HAP-1 (cell line): ENCODE results near the gene PGM5.

Experiments
- DNase-seq, 2 experiments: peaks; one replicate each; pipeline ENCODE4 v3.0.0-alpha.2; 2016 to 2020; ENCODE audit warnings: low spot score in 2 of 2
- H3K27me3 ChIP-seq: fragments of 250-450 bp; sonication (Bioruptor Pico); 2 replicates; pipeline ENCODE4 v1.5.1; 2020; ENCODE audit warnings: low read depth, mild to moderate bottlenecking, moderate library complexity
- H3K36me3 ChIP-seq: fragments of 250-450 bp; sonication (Bioruptor Pico); replicated peaks from 2 replicates; pipeline ENCODE4 v1.5.1; 2020; ENCODE audit warnings: mild to moderate bottlenecking
- H3K4me1 ChIP-seq: fragments of 250-450 bp; sonication (Bioruptor Pico); 2 replicates; pipeline ENCODE4 v1.5.1; 2020; ENCODE audit warnings: mild to moderate bottlenecking
- H3K4me3 ChIP-seq: fragments of 250-450 bp; sonication (Bioruptor Pico); 2 replicates; pipeline ENCODE4 v1.5.1; 2020; ENCODE audit warnings: mild to moderate bottlenecking, moderate library complexity
- H3K9me3 ChIP-seq: fragments of 250-450 bp; sonication (Bioruptor Pico); 2 replicates; pipeline ENCODE4 v1.5.1; 2020; ENCODE audit warnings: mild to moderate bottlenecking, moderate library complexity
- in situ Hi-C: fragments of 300-500 bp; cut with MboI; formaldehyde crosslinking; loops from 3 replicates; pipeline ENCODE4 v1.14.3; 2020; ENCODE audit warnings: low sequenced_read_pairs, inconsistent platforms, mixed read lengths

The PGM5 gene

GRCh38 chr9:68431307-68431706, 74.9 kb downstream of the PGM5 start:
- H3K27me3 ChIP-seq = no peaks in the 10 kb centered on the region
- DNase-seq = no peak
- in situ Hi-C loops = loop anchor here (25.0 kb wide), 1 partner anchor 106 kb away; the partner anchor contains the start of gene TMEM252

GRCh38 chr9:68433531-68434110, 77.2 kb downstream of the PGM5 start:
- no peak for DNase-seq
- Histone ChIP-seq H3K4me3 (no peak overlapping the region), H3K27me3 (no peaks in the 10 kb centered on the region), H3K9me3 (no peaks in the 10 kb centered on the region), H3K4me1 (no peaks in the 10 kb centered on the region), H3K36me3 (no peaks in the 10 kb centered on the region)
- in situ Hi-C loops = loop anchor here (25.0 kb wide), 1 partner anchor 104 kb away; the partner anchor contains the start of gene TMEM252

More at GRCh38 chr9:68431307-68431706, 74.9 kb downstream of the PGM5 start:
- H3K4me3 ChIP-seq = no peak overlapping the region
- no peaks in the 10 kb centered on the region for H3K9me3 ChIP-seq
- H3K36me3 ChIP-seq = no peaks in the 10 kb centered on the region
- no peaks in the 10 kb centered on the region for H3K4me1 ChIP-seq

GRCh38 chr9:68437785-68438184, 81.4 kb downstream of the PGM5 start:
- H3K36me3 ChIP-seq = no peaks in the 10 kb centered on the region

GRCh38 chr9:68443624-68444023, 87.2 kb downstream of the PGM5 start:
- in situ Hi-C loops = loop anchor here (25.0 kb wide), 1 partner anchor 94 kb away; the partner anchor contains the start of gene TMEM252
- Histone ChIP-seq H3K9me3 (peaks cover 3% of the 10 kb centered on the region), H3K4me1 (no peaks in the 10 kb centered on the region), H3K4me3 (no peak overlapping the region), H3K36me3 (no peaks in the 10 kb centered on the region), H3K27me3 (no peaks in the 10 kb centered on the region)
- no peak for DNase-seq

More at GRCh38 chr9:68437785-68438184, 81.4 kb downstream of the PGM5 start:
- H3K27me3 ChIP-seq = no peaks in the 10 kb centered on the region
- in situ Hi-C loops = loop anchor here (25.0 kb wide), 1 partner anchor 100 kb away; the partner anchor contains the start of gene TMEM252
- H3K4me1 ChIP-seq = no peaks in the 10 kb centered on the region
- H3K4me3 ChIP-seq = no peak overlapping the region
- DNase-seq = no peak
- H3K9me3 ChIP-seq = peaks cover 3% of the 10 kb centered on the region

- H3K9me3 ChIP-seq = no peaks in the 10 kb centered on the region
- no peak overlapping the region for H3K4me3 ChIP-seq
- H3K27me3 ChIP-seq = no peaks in the 10 kb centered on the region
- in situ Hi-C loops = loop anchor here (25.0 kb wide), 1 partner anchor 90 kb away; the partner anchor contains the start of gene TMEM252
- no peak for DNase-seq
- H3K4me1 ChIP-seq = no peaks in the 10 kb centered on the region
- H3K36me3 ChIP-seq = no peaks in the 10 kb centered on the region
Measured at GRCh38 chr9:68446836-68447235, 90.4 kb downstream of the PGM5 start.

GRCh38 chr9:68447611-68448010, 91.2 kb downstream of the PGM5 start:
- in situ Hi-C loops = loop anchor here (25.0 kb wide), 1 partner anchor 90 kb away; the partner anchor contains the start of gene TMEM252

GRCh38 chr9:68454579-68455334, 98.3 kb downstream of the PGM5 start:
- Histone ChIP-seq H3K36me3 (no peaks in the 10 kb centered on the region), H3K4me3 (no peak overlapping the region), H3K4me1 (no peaks in the 10 kb centered on the region), H3K27me3 (no peaks in the 10 kb centered on the region), H3K9me3 (no peaks in the 10 kb centered on the region)
- DNase-seq = no peak
- in situ Hi-C loops = no loop called here

More at GRCh38 chr9:68447611-68448010, 91.2 kb downstream of the PGM5 start:
- H3K36me3 ChIP-seq = no peaks in the 10 kb centered on the region
- DNase-seq = no peak
- no peaks in the 10 kb centered on the region for H3K27me3 ChIP-seq
- H3K9me3 ChIP-seq = no peaks in the 10 kb centered on the region
- H3K4me3 ChIP-seq = no peak overlapping the region
- H3K4me1 ChIP-seq = no peaks in the 10 kb centered on the region

- H3K27me3 ChIP-seq = no peaks in the 10 kb centered on the region
- H3K9me3 ChIP-seq = no peaks in the 10 kb centered on the region
- no peak overlapping the region for H3K4me3 ChIP-seq
- H3K36me3 ChIP-seq = no peaks in the 10 kb centered on the region
- in situ Hi-C loops = no loop called here
- H3K4me1 ChIP-seq = no peaks in the 10 kb centered on the region
- DNase-seq = no peak
Measured at GRCh38 chr9:68455451-68455850, 99.0 kb downstream of the PGM5 start.

- Histone ChIP-seq H3K27me3 (no peaks in the 10 kb centered on the region), H3K4me3 (no peak overlapping the region), H3K36me3 (no peaks in the 10 kb centered on the region), H3K9me3 (no peaks in the 10 kb centered on the region), H3K4me1 (no peaks in the 10 kb centered on the region)
- DNase-seq = no peak
- in situ Hi-C loops = no loop called here
Measured at GRCh38 chr9:68457803-68458202, 101.4 kb downstream of the PGM5 start.

- in situ Hi-C loops = no loop called here
- Histone ChIP-seq H3K27me3 (no peaks in the 10 kb centered on the region), H3K4me1 (no peaks in the 10 kb centered on the region), H3K9me3 (no peaks in the 10 kb centered on the region), H3K4me3 (no peak overlapping the region), H3K36me3 (no peaks in the 10 kb centered on the region)
- DNase-seq = no peak
Measured at GRCh38 chr9:68458918-68459317, 102.5 kb downstream of the PGM5 start.

- no peaks in the 10 kb centered on the region for H3K4me1 ChIP-seq
- no peaks in the 10 kb centered on the region for H3K36me3 ChIP-seq
- DNase-seq = no peak
- H3K4me3 ChIP-seq = no peak overlapping the region
- H3K27me3 ChIP-seq = 0 out of 2 replicates have a peak, but pooled peaks cover 5% of the 10 kb centered on the region
- H3K9me3 ChIP-seq = no peaks in the 10 kb centered on the region
- in situ Hi-C loops = no loop called here
Measured at GRCh38 chr9:68462105-68462775, 105.8 kb downstream of the PGM5 start.

GRCh38 chr9:68470067-68470466, 113.7 kb downstream of the PGM5 start:
- DNase-seq = no peak
- no peak overlapping the region for H3K4me3 ChIP-seq
- 0 out of 2 replicates have a peak, but pooled peaks cover 5% of the 10 kb centered on the region for H3K27me3 ChIP-seq
- H3K9me3 ChIP-seq = no peaks in the 10 kb centered on the region
- no peaks in the 10 kb centered on the region for H3K4me1 ChIP-seq
- in situ Hi-C loops = no loop called here
- no peaks in the 10 kb centered on the region for H3K36me3 ChIP-seq

GRCh38 chr9:68470634-68471033, 114.2 kb downstream of the PGM5 start:
- H3K9me3 ChIP-seq = no peaks in the 10 kb centered on the region
- H3K4me1 ChIP-seq = no peaks in the 10 kb centered on the region
- H3K4me3 ChIP-seq = no peak overlapping the region
- H3K27me3 ChIP-seq = 0 out of 2 replicates have a peak, but pooled peaks cover 3% of the 10 kb centered on the region
- in situ Hi-C loops = no loop called here
- H3K36me3 ChIP-seq = no peaks in the 10 kb centered on the region
- no peak for DNase-seq
